Measurements from ENCODE around the gene FN1.

Gene FN1

GRCh38 chr2:215405722-215406581, 29.9 kb downstream of the FN1 start:
- Histone ChIP-seq H3K27ac (ENCODE audit: low read depth, low read length, severe bottlenecking) (no peak overlapping the region), H3K4me1 (ENCODE audit: control insufficient read depth, insufficient read depth, low read length, poor library complexity, severe bottlenecking) (no peaks in the 10 kb centered on the region), H3K4me3 (ENCODE audit: extremely low read depth, insufficient read depth, low read length, poor library complexity, severe bottlenecking) (no peak overlapping the region), H3K36me3 (ENCODE audit: control insufficient read depth, insufficient read depth, low read length) (peaks cover 90% of the 10 kb centered on the region), H3K9me3 (ENCODE audit: control insufficient read depth, low read length) (no peaks in the 10 kb centered on the region)
- WGBS, 2 experiments (ENCODE audit: insufficient coverage in 2 of 2): 96 to 98% methylated on average over 8 of the region's 11 CpGs

- Histone ChIP-seq H3K4me1 (ENCODE audit: control insufficient read depth, insufficient read depth, low read length, poor library complexity, severe bottlenecking) (no peaks in the 10 kb centered on the region), H3K27ac (ENCODE audit: low read depth, low read length, severe bottlenecking) (no peak overlapping the region), H3K9me3 (ENCODE audit: control insufficient read depth, low read length) (no peaks in the 10 kb centered on the region), H3K4me3 (ENCODE audit: extremely low read depth, insufficient read depth, low read length, poor library complexity, severe bottlenecking) (no peak overlapping the region), H3K36me3 (ENCODE audit: control insufficient read depth, insufficient read depth, low read length) (peaks cover 90% of the 10 kb centered on the region)
- WGBS, 2 experiments (ENCODE audit: insufficient coverage in 2 of 2): 98% methylated on average over 6 of the region's 8 CpGs
Measured at GRCh38 chr2:215404348-215405012, 31.4 kb downstream of the FN1 start.

- WGBS, 2 experiments (ENCODE audit: insufficient coverage in 2 of 2): 69 to 100% methylated on average over 3 to 4 of the region's 10 CpGs
- peaks cover 90% of the 10 kb centered on the region for H3K36me3 ChIP-seq (ENCODE audit: control insufficient read depth, insufficient read depth, low read length)
Measured at GRCh38 chr2:215403441-215404347, 32.2 kb downstream of the FN1 start.

GRCh38 chr2:215401896-215402379, 33.9 kb downstream of the FN1 start:
- H3K36me3 ChIP-seq (ENCODE audit: control insufficient read depth, insufficient read depth, low read length): peaks cover 88% of the 10 kb centered on the region
- H3K4me3 ChIP-seq (ENCODE audit: extremely low read depth, insufficient read depth, low read length, poor library complexity, severe bottlenecking): no peak overlapping the region
- no peak overlapping the region for H3K27ac ChIP-seq (ENCODE audit: low read depth, low read length, severe bottlenecking)
- 90% methylated on average over 2 of the region's 3 CpGs; no CpG with 5 or more reads in 1 of the 2 experiments for WGBS, 2 experiments (ENCODE audit: insufficient coverage in 2 of 2)
- H3K9me3 ChIP-seq (ENCODE audit: control insufficient read depth, low read length): no peaks in the 10 kb centered on the region
- no peaks in the 10 kb centered on the region for H3K4me1 ChIP-seq (ENCODE audit: control insufficient read depth, insufficient read depth, low read length, poor library complexity, severe bottlenecking)

More at GRCh38 chr2:215403441-215404347, 32.2 kb downstream of the FN1 start:
- no peak overlapping the region for H3K4me3 ChIP-seq (ENCODE audit: extremely low read depth, insufficient read depth, low read length, poor library complexity, severe bottlenecking)
- H3K9me3 ChIP-seq (ENCODE audit: control insufficient read depth, low read length): no peaks in the 10 kb centered on the region
- H3K4me1 ChIP-seq (ENCODE audit: control insufficient read depth, insufficient read depth, low read length, poor library complexity, severe bottlenecking): no peaks in the 10 kb centered on the region
- H3K27ac ChIP-seq (ENCODE audit: low read depth, low read length, severe bottlenecking): peak overlapping the region; percentile 12

- H3K4me1 ChIP-seq (ENCODE audit: control insufficient read depth, insufficient read depth, low read length, poor library complexity, severe bottlenecking): no peaks in the 10 kb centered on the region
- no CpG with 5 or more reads among the region's 3 CpGs for WGBS, 2 experiments (ENCODE audit: insufficient coverage in 2 of 2)
- H3K36me3 ChIP-seq (ENCODE audit: control insufficient read depth, insufficient read depth, low read length): peaks cover 85% of the 10 kb centered on the region
- H3K9me3 ChIP-seq (ENCODE audit: control insufficient read depth, low read length): no peaks in the 10 kb centered on the region
- no peak overlapping the region for H3K27ac ChIP-seq (ENCODE audit: low read depth, low read length, severe bottlenecking)
- H3K4me3 ChIP-seq (ENCODE audit: extremely low read depth, insufficient read depth, low read length, poor library complexity, severe bottlenecking): no peak overlapping the region
Measured at GRCh38 chr2:215399067-215399716, 36.7 kb downstream of the FN1 start.

GRCh38 chr2:215397632-215398341, 38.1 kb downstream of the FN1 start:
- no peak overlapping the region for H3K4me3 ChIP-seq (ENCODE audit: extremely low read depth, insufficient read depth, low read length, poor library complexity, severe bottlenecking)
- 89 to 100% methylated on average over 6 to 7 of the region's 9 CpGs for WGBS, 2 experiments (ENCODE audit: insufficient coverage in 2 of 2)
- H3K27ac ChIP-seq (ENCODE audit: low read depth, low read length, severe bottlenecking): peak overlapping the region; percentile 29
- no peaks in the 10 kb centered on the region for H3K4me1 ChIP-seq (ENCODE audit: control insufficient read depth, insufficient read depth, low read length, poor library complexity, severe bottlenecking)
- H3K9me3 ChIP-seq (ENCODE audit: control insufficient read depth, low read length): no peaks in the 10 kb centered on the region
- H3K36me3 ChIP-seq (ENCODE audit: control insufficient read depth, insufficient read depth, low read length): peaks cover 88% of the 10 kb centered on the region

GRCh38 chr2:215396595-215397313, 39.1 kb downstream of the FN1 start:
- peak overlapping the region; percentile 31 for H3K27ac ChIP-seq (ENCODE audit: low read depth, low read length, severe bottlenecking)
- peaks cover 91% of the 10 kb centered on the region for H3K36me3 ChIP-seq (ENCODE audit: control insufficient read depth, insufficient read depth, low read length)
- H3K4me1 ChIP-seq (ENCODE audit: control insufficient read depth, insufficient read depth, low read length, poor library complexity, severe bottlenecking): no peaks in the 10 kb centered on the region
- WGBS, 2 experiments (ENCODE audit: insufficient coverage in 2 of 2): 100% methylated on average over 1 of the region's 2 CpGs; no CpG with 5 or more reads in 1 of the 2 experiments
- H3K9me3 ChIP-seq (ENCODE audit: control insufficient read depth, low read length): no peaks in the 10 kb centered on the region
- no peak overlapping the region for H3K4me3 ChIP-seq (ENCODE audit: extremely low read depth, insufficient read depth, low read length, poor library complexity, severe bottlenecking)

- H3K4me3 ChIP-seq (ENCODE audit: extremely low read depth, insufficient read depth, low read length, poor library complexity, severe bottlenecking): no peak overlapping the region
- WGBS, 2 experiments (ENCODE audit: insufficient coverage in 2 of 2): 90 to 100% methylated on average over 2 of the region's 5 CpGs
- no peaks in the 10 kb centered on the region for H3K4me1 ChIP-seq (ENCODE audit: control insufficient read depth, insufficient read depth, low read length, poor library complexity, severe bottlenecking)
- no peak overlapping the region for H3K27ac ChIP-seq (ENCODE audit: low read depth, low read length, severe bottlenecking)
- no peaks in the 10 kb centered on the region for H3K9me3 ChIP-seq (ENCODE audit: control insufficient read depth, low read length)
- H3K36me3 ChIP-seq (ENCODE audit: control insufficient read depth, insufficient read depth, low read length): peaks cover 90% of the 10 kb centered on the region
Measured at GRCh38 chr2:215395687-215396460, 40.0 kb downstream of the FN1 start.

Data from mesodermal cell (in vitro differentiated cells).